Pancreas (tissue), 10 donors: ENCODE data around the gene TSHZ2. TPM values are rescaled to one million over a fixed set of nuclear protein-coding genes. Genes with fewer than 3 reads are reported as not detected.
"Not testable (repeated sequence)": the region's sequence is repeated elsewhere in the genome, so short reads cannot be mapped to it uniquely, and the experiment has no call there.

Experiments used
- ATAC-seq, 4 donors: fragments of 200-7000 bp; cut with Tn5 transposase; one replicate each; pipeline versions ENCODE4 v1.8.0 to v1.9.1; 2020; ENCODE audit warnings: mild to moderate bottlenecking in 4 of 4, moderate library complexity in 4 of 4
- DNase-seq, 6 donors: peaks; one replicate each; pipeline ENCODE4 v3.0.0-alpha.2; 2020
- FAIRE-seq: peaks from 2 replicates; lab custom pipeline; 2012; peaks lifted over from hg19 to GRCh38; lab: Jason Lieb, UNC
- H3K27ac ChIP-seq, 4 donors: fragments of 200-600 bp; sonication (generic); 1 replicate in 3 of 4; 2 replicates in 1 of 4; pipeline versions ENCODE4 v1.5.0 to v1.8.0; 2020
- H3K27me3 ChIP-seq, 4 donors: fragments of 200-600 bp; one replicate each; pipeline ENCODE4 v1.8.0; 2021
- H3K36me3 ChIP-seq, 3 donors: fragments of 200-600 bp; sonication (generic) in 1 of 3; one replicate each; pipeline versions ENCODE4 v1.5.0 to v1.8.0; 2020 to 2021
- H3K4me1 ChIP-seq, 3 donors: fragments of 200-600 bp; one replicate each; pipeline ENCODE4 v1.8.0; 2021
- H3K4me3 ChIP-seq, 4 donors: fragments of 200-600 bp; sonication (generic) in 2 of 4; one replicate each; pipeline versions ENCODE4 v1.5.0 to v1.8.0; 2020 to 2021
- H3K9me3 ChIP-seq, 4 donors: fragments of 200-600 bp; one replicate each; pipeline ENCODE4 v1.8.0; 2021
- CTCF ChIP-seq, 4 donors: fragments of 200-600 bp; sonication (generic) in 3 of 4; IDR thresholded peaks; one replicate each; pipeline versions ENCODE4 v1.5.0 to v1.8.0; 2021; ENCODE audit warnings: antibody characterized with exemption in 4 of 4
- WGBS, 2 donors: extraction: QIAGEN DNeasy Blood & Tissue Kit; methylation state at CpG; one replicate each; pipeline ENCODE4 v1.1.7; 2013; 5-methylcytosine and 5-hydroxymethylcytosine counted together
- intact Hi-C, 3 donors: fragments of 100-400 bp; cut with DNase I; formaldehyde crosslinking; loops; one replicate each; pipeline versions ENCODE4 v1.11.1 to v1.14.2; 2022
- polyA plus RNA-seq, 2 donors: library from polyadenylated mRNA; stranded (reverse); fragments of 200-250 nt; gene quantifications; one replicate each; pipeline ENCODE4 v1.2.3, GENCODE V29; 2013
- total RNA-seq, 6 donors: library from RNA; stranded (reverse); fragmentation: NEBNext Ultra II Directional in 4 of 6; extraction: Animal tissue kit (Norgen Biotek cat#: 25700) in 4 of 6; gene quantifications; one replicate each; pipeline versions ENCODE4 v1.2.1 to v1.2.4, GENCODE V29; 2021 to 2023
- donor health status: healthy with polysubstance abuse.
- donor health status: DM: no; HTN: no; CAD: no; lungs with moderate emphysema.
- donor health status: DM: no; HTN: no; CAD: no.
- donor health status: control.
- donor health status: control.
- donor health status: Bipolar disorder and iron deficiency.
- donor health status: DM: yes; HTN: yes; CAD: no.
- donor health status: DM: no; HTN: no; CAD: no.
- donor health status: DM: no; HTN: no; CAD: no.
- donor health status: DM: yes; HTN: yes; CAD: no.

Gene TSHZ2
- total and polyA plus RNA-seq, 8 donors: 2.2 to 23.5 (median 4.5) TPM

GRCh38 chr20:53522026-53522425, 549.9 kb downstream of the TSHZ2 start:
- H3K27ac ChIP-seq: no peak overlapping the region
- intact Hi-C loops: no loop called here
- no peaks in the 10 kb centered on the region for H3K9me3 ChIP-seq
- H3K36me3 ChIP-seq: no peaks in the 10 kb centered on the region
- ATAC-seq (no peak), DNase-seq (no peak), FAIRE-seq (no peak)
- TF ChIP-seq CTCF (IDR thresholded peaks at IDR 0.05): no peak
- no peak overlapping the region for H3K4me3 ChIP-seq
- H3K4me1 ChIP-seq: no peaks in the 10 kb centered on the region
- H3K27me3 ChIP-seq: no peaks in the 10 kb centered on the region
- WGBS, 2 donors: 58 to 69% methylated on average over 3 of the region's 3 CpGs

- 60 to 80% methylated on average over 5 of the region's 5 CpGs for WGBS, 2 donors
- no peak for FAIRE-seq
- TF ChIP-seq CTCF (IDR thresholded peaks at IDR 0.05): no peak
- no peak for ATAC-seq
- no peaks in the 10 kb centered on the region for H3K27me3 ChIP-seq
- no peaks in the 10 kb centered on the region for H3K36me3 ChIP-seq
- H3K9me3 ChIP-seq: no peaks in the 10 kb centered on the region
- no peaks in the 10 kb centered on the region for H3K4me1 ChIP-seq
- no peak overlapping the region for H3K4me3 ChIP-seq
- no peak overlapping the region for H3K27ac ChIP-seq
- intact Hi-C loops: no loop called here
- no peak for DNase-seq
Observed at GRCh38 chr20:53522696-53523095, 550.5 kb downstream of the TSHZ2 start.

GRCh38 chr20:53523615-53524014, 551.5 kb downstream of the TSHZ2 start:
- FAIRE-seq, H3K9me3 ChIP-seq, H3K4me1 ChIP-seq, DNase-seq, H3K4me3 ChIP-seq, ATAC-seq, H3K36me3 ChIP-seq, H3K27me3 ChIP-seq, intact Hi-C loops, H3K27ac ChIP-seq: not testable (repeated sequence)
- WGBS, 2 donors: 90 to 92% methylated on average over 2 of the region's 2 CpGs

- no peaks in the 10 kb centered on the region for H3K4me1 ChIP-seq
- no peaks in the 10 kb centered on the region for H3K27me3 ChIP-seq
- WGBS, 2 donors: 68 to 69% methylated on average over 13 of the region's 13 CpGs
- FAIRE-seq (no peak), DNase-seq (no peak), ATAC-seq (no peak)
- intact Hi-C loops: no loop called here
- no peak overlapping the region for H3K27ac ChIP-seq
- H3K4me3 ChIP-seq: no peak overlapping the region
- no peaks in the 10 kb centered on the region for H3K36me3 ChIP-seq
- H3K9me3 ChIP-seq: no peaks in the 10 kb centered on the region
- no peak for TF ChIP-seq CTCF (IDR thresholded peaks at IDR 0.05)
Observed at GRCh38 chr20:53524589-53525312, 552.6 kb downstream of the TSHZ2 start.

GRCh38 chr20:53527196-53527595, 555.0 kb downstream of the TSHZ2 start:
- Histone ChIP-seq H3K9me3 (no peaks in the 10 kb centered on the region), H3K36me3 (no peaks in the 10 kb centered on the region), H3K27me3 (no peaks in the 10 kb centered on the region), H3K4me3 (no peak overlapping the region), H3K4me1 (no peaks in the 10 kb centered on the region), H3K27ac (no peak overlapping the region)
- WGBS, 2 donors: 64 to 68% methylated on average over 8 of the region's 8 CpGs
- FAIRE-seq: no peak
- DNase-seq: no peak
- no peak for TF ChIP-seq CTCF (IDR thresholded peaks at IDR 0.05)
- ATAC-seq: no peak
- intact Hi-C loops: no loop called here
